ENCODE measurements around the gene TECPR1. TPM values are rescaled to one million over a fixed set of nuclear protein-coding genes. Genes with fewer than 3 reads are reported as not detected.

TECPR1 gene
- total RNA-seq, 4 donors from 2014 or later, result 19.6 to 61.8 (median 26.3) TPM

DNA sequence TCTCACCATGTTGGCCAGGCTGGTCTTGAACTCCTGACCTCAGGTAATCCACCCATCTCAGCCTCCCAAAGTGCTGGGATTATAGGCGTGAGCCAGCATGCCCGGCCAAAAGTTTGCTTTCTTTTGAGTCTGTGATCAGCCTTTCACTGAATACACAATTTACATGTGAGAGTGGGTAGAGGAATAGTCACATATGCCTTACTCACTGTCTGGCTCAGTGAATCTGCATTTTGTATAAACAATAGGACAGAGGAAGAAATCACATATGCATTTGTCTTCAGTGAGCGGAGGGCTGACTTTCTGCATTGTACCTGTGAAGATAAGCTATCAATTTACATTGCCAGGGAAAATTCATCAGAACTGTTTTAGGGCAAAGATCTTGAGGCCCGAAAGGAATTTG is 2.5 kb upstream of the TECPR1 start:
- no peak for TF ChIP-seq POLR2A (IDR thresholded peaks at IDR 0.05)
- TF ChIP-seq, protein P1, sequence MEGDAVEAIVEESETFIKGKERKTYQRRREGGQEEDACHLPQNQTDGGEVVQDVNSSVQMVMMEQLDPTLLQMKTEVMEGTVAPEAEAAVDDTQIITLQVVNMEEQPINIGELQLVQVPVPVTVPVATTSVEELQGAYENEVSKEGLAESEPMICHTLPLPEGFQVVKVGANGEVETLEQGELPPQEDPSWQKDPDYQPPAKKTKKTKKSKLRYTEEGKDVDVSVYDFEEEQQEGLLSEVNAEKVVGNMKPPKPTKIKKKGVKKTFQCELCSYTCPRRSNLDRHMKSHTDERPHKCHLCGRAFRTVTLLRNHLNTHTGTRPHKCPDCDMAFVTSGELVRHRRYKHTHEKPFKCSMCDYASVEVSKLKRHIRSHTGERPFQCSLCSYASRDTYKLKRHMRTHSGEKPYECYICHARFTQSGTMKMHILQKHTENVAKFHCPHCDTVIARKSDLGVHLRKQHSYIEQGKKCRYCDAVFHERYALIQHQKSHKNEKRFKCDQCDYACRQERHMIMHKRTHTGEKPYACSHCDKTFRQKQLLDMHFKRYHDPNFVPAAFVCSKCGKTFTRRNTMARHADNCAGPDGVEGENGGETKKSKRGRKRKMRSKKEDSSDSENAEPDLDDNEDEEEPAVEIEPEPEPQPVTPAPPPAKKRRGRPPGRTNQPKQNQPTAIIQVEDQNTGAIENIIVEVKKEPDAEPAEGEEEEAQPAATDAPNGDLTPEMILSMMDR (IDR thresholded peaks at IDR 0.05), result no peak
- H3K36me3 ChIP-seq, result no peaks in the 10 kb centered on the region
- H3K27me3 ChIP-seq, result no peaks in the 10 kb centered on the region
- no peaks in the 10 kb centered on the region for H3K9me3 ChIP-seq
- intact Hi-C loops (cut with DNase I), result no loop called here
- no peak overlapping the region for H3K4me3 ChIP-seq (replicated peaks in 1 of 3)
- no peak for DNase-seq
- H3K27ac ChIP-seq, result no peak overlapping the region
- WGBS, 2 donors, result 90 to 92% methylated on average over 4 of the region's 4 CpGs
- peaks cover 20 to 22% of the 10 kb centered on the region in 2 donors for H3K4me1 ChIP-seq

DNA sequence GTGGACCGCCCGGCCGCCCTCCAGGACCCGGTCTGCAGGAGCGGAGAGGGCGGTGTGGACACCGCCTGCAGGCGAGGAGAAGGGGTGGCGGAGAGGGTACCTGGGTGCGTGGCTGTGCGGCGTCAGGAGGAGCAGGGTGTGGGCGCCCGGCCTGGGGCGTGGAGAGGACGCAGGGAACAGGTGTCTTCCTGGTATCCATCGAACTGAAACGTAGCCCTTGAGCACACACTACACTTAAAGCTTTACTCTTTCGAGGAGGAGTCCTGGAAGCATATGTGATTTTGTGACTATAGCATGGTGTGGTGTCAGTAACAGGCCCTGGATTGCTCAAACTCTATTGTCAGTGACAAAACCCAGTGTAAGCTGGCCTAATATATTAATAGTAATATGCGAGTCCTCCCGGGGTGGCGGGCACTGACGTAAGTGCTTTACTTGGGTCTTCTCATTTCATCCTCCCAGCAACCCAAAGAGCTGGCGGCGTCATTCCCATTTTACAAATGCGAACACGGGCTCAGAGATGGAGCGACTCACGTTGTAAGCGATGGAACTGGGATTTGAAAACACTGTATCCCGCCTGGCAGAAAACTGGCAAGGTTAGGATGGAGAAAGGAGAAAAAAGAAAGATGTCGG is 508 bp upstream of the TECPR1 start:
- TF ChIP-seq, protein P1 (IDR thresholded peaks at IDR 0.05), result no peak
- TF ChIP-seq POLR2A (IDR thresholded peaks at IDR 0.05), result no peak
- H3K36me3 ChIP-seq, result no peaks in the 10 kb centered on the region
- H3K9me3 ChIP-seq, result no peaks in the 10 kb centered on the region
- peak overlapping the region; percentile 81 to 99 (median 88) for H3K4me3 ChIP-seq (replicated peaks in 1 of 3)
- peak in 1 of 2 donors; percentile 20 for DNase-seq
- intact Hi-C loops (cut with DNase I), result no loop called here
- H3K27ac ChIP-seq, result peak overlapping the region; percentile 36 to 79 (median 71)
- H3K27me3 ChIP-seq, result no peaks in the 10 kb centered on the region
- WGBS, 2 donors, result 24 to 29% methylated on average over 22 to 23 of the region's 32 CpGs
- peaks cover 20 to 22% of the 10 kb centered on the region in 2 donors for H3K4me1 ChIP-seq

- Histone ChIP-seq H3K27ac (peak overlapping the region; percentile 68 to 79 (median 71)), H3K27me3 (no peaks in the 10 kb centered on the region), H3K4me3 (replicated peaks in 1 of 3) (peak overlapping the region; percentile 81 to 99 (median 88)), H3K9me3 (no peaks in the 10 kb centered on the region), H3K36me3 (no peaks in the 10 kb centered on the region), H3K4me1 (peaks cover 20 to 22% of the 10 kb centered on the region in 2 donors)
- intact Hi-C loops (cut with DNase I), result no loop called here
- WGBS, 2 donors, result 12 to 21% methylated on average over 9 of the region's 9 CpGs
- DNase-seq, result no peak
- TF ChIP-seq, protein P1 (IDR thresholded peaks at IDR 0.05), result no peak
- TF ChIP-seq POLR2A (IDR thresholded peaks at IDR 0.05), result no peak
Observed at GRCh38 chr7:98251231-98251600, 816 bp downstream of the TECPR1 start.

DNA sequence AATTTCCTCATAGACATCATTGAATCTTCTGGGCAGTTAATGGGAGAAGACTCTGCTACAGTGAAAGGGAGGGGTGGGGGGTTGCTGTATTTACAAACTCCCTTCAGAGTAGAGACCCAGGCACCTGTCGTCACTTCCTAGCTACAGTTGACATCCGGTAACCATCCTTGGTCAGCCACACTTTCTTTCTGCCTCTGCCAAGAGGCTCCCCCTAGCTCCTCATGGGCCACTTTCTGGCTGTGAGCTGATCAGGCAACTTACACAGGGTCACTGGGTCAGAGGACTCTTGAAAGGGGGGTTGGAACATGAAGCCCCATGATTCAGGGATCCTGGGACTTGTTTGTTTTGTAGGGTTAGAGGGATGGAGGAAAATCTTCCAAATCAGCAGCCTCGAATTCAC is 1.2 kb downstream of the TECPR1 start:
- intact Hi-C loops (cut with DNase I), result no loop called here
- WGBS, 2 donors, result 22 to 36% methylated on average over 3 of the region's 3 CpGs

DNA sequence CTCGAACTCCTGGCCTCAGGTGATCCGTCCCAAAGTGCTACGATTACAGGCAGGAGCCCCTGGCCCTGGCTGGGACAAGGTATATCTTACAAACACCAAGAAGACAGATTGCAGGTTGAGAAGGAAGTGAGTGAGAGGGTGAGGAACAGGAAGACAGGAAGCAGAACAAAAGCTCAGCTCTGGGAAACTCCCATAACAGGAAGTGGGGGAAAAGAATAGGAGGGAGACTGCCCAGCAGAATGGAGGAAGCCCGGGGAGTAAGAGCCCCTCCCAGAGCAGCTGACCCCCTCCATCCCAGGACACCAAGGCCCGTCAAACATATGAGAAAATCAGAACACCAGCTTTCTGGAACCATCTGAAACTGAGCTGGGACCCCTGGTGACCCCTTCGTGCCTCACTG is 2.9 kb downstream of the TECPR1 start:
- 68 to 72% methylated on average over 6 of the region's 6 CpGs for WGBS, 2 donors
- no peaks in the 10 kb centered on the region for H3K36me3 ChIP-seq
- no peaks in the 10 kb centered on the region for H3K9me3 ChIP-seq
- no peaks in the 10 kb centered on the region for H3K27me3 ChIP-seq
- TF ChIP-seq POLR2A (IDR thresholded peaks at IDR 0.05), result no peak
- TF ChIP-seq, protein P1 (IDR thresholded peaks at IDR 0.05), result no peak
- DNase-seq, result no peak
- peaks cover 20 to 22% of the 10 kb centered on the region in 2 donors for H3K4me1 ChIP-seq
- no peak overlapping the region for H3K4me3 ChIP-seq (replicated peaks in 1 of 3)
- intact Hi-C loops (cut with DNase I), result loop anchor here (10.0 kb wide), 1 partner anchor 224 kb away; no protein-coding TSS in a partner anchor
- H3K27ac ChIP-seq, result peak overlapping the region in 1 of 3 donors; percentile 16

More for the DNA sequence above, 1.2 kb downstream of the TECPR1 start:
- no peak for DNase-seq
- TF ChIP-seq, protein P1 (IDR thresholded peaks at IDR 0.05), result no peak
- no peak for TF ChIP-seq POLR2A (IDR thresholded peaks at IDR 0.05)
- no peak overlapping the region for H3K4me3 ChIP-seq (replicated peaks in 1 of 3)
- H3K27ac ChIP-seq, result peak overlapping the region; percentile 68 to 79 (median 71)
- H3K36me3 ChIP-seq, result no peaks in the 10 kb centered on the region
- no peaks in the 10 kb centered on the region for H3K9me3 ChIP-seq
- H3K27me3 ChIP-seq, result no peaks in the 10 kb centered on the region
- peaks cover 20 to 22% of the 10 kb centered on the region in 2 donors for H3K4me1 ChIP-seq
